Transverse colon (tissue), 4 donors: ENCODE measurements around the gene ZFP64. TPM values are rescaled to one million over a fixed set of nuclear protein-coding genes. Genes with fewer than 3 reads are reported as not detected.

Experiments
- DNase-seq: peaks from one replicate; pipeline ENCODE4 v3.0.0-alpha.2; 2019
- H3K27ac ChIP-seq, 4 donors: fragments of 200-600 bp; sonication (generic); 2 replicates each; pipeline ENCODE4 v1.5.1; 2016 to 2018; ENCODE audit warnings: inconsistent platforms in 4 of 4
- H3K27me3 ChIP-seq: fragments of 200-600 bp; sonication (generic); 2 replicates; pipeline ENCODE4 v1.5.1; 2017; ENCODE audit warnings: inconsistent platforms
- H3K36me3 ChIP-seq, 4 donors: fragments of 200-600 bp; sonication (generic); 2 replicates each; pipeline ENCODE4 v1.5.1; 2017 to 2019; ENCODE audit warnings: inconsistent platforms in 4 of 4
- H3K4me1 ChIP-seq, 4 donors: fragments of 200-600 bp; sonication (generic); 2 replicates each; pipeline ENCODE4 v1.5.1; 2017 to 2020; ENCODE audit warnings: inconsistent platforms in 4 of 4
- H3K4me3 ChIP-seq, 4 donors: fragments of 200-600 bp; sonication (generic); 1 replicate in 1 of 4; 2 replicates in 3 of 4; pipeline versions ENCODE4 v1.5.1 to v1.6.1; 2017 to 2019; ENCODE audit warnings: inconsistent platforms in 4 of 4
- H3K9me3 ChIP-seq, 2 donors: fragments of 200-600 bp; sonication (generic); 2 replicates each; pipeline ENCODE4 v1.5.1; 2017 to 2019; ENCODE audit warnings: inconsistent platforms in 2 of 2
- CTCF ChIP-seq, 5 experiments: fragments of 200-600 bp in 3 of 5; fragments of 450-650 bp in 2 of 5; sonication (generic) in 3 of 5; IDR thresholded peaks; 1 replicate in 2 of 5; 2 replicates in 3 of 5; pipeline ENCODE4 v1.5.1; 2016 to 2017; ENCODE audit warnings: antibody characterized with exemption in 5 of 5, inconsistent platforms in 3 of 5, mild to moderate bottlenecking in 2 of 5, moderate library complexity in 1 of 5
- EP300 ChIP-seq: sonication (generic); formaldehyde crosslinking; IDR thresholded peaks from one replicate; pipeline ENCODE4 v1.6.1; 2017; ENCODE audit warnings: antibody characterized with exemption, low read depth
- POLR2A ChIP-seq: fragments of 450-650 bp; IDR thresholded peaks from one replicate; pipeline ENCODE4 v1.6.1; 2016; ENCODE audit warnings: antibody characterized with exemption, mild to moderate bottlenecking, moderate library complexity
- POLR2AphosphoS5 ChIP-seq, 3 donors: sonication (generic); formaldehyde crosslinking; IDR thresholded peaks; one replicate each; pipeline ENCODE4 v1.6.1; 2016; ENCODE audit warnings: antibody characterized with exemption in 3 of 3
- WGBS, 2 donors: methylation state at CpG; one replicate each; pipeline ENCODE4 v1.1.5; 2018; ENCODE audit warnings: low coverage in 1 of 2; 5-methylcytosine and 5-hydroxymethylcytosine counted together
- in situ Hi-C, 4 donors: fragments of 200-750 bp; cut with MboI; loops; one replicate each; pipeline versions ENCODE4 v1.15.0 to v1.15.1; 2017; ENCODE audit warnings: low sequenced_read_pairs in 3 of 4, low pct_ligation_motif_present in 1 of 4, low pct_unique_long_range_greater_than_20kb in 1 of 4
- intact Hi-C: fragments of 100-400 bp; cut with DNase I; formaldehyde crosslinking; loops from one replicate; pipeline ENCODE4 v1.15.1; 2023; ENCODE audit warnings: low total_unique reads
- total RNA-seq, 4 donors: library from RNA; depleted of rRNA; stranded (reverse); fragments of >200 nt; gene quantifications; one replicate each; pipeline ENCODE4 v1.1.0, GENCODE V29; 2016

Gene ZFP64
- total RNA-seq, 4 donors from 2014 or later, result 18.2 to 88.6 (median 22.7) TPM

- WGBS, 2 donors, result 60 to 75% methylated on average over 2 to 4 of the region's 4 CpGs
- in situ Hi-C loops, result no loop called here
- TF ChIP-seq POLR2A, result no peak
- no peak for TF ChIP-seq POLR2AphosphoS5 (IDR thresholded peaks at IDR 0.05)
- TF ChIP-seq EP300, result no peak
- TF ChIP-seq CTCF (IDR thresholded peaks at IDR 0.05), result no peak
- peaks cover 0 to 3% of the 10 kb centered on the region in 2 donors for H3K9me3 ChIP-seq
- H3K27me3 ChIP-seq, result no peaks in the 10 kb centered on the region
- no peak overlapping the region for H3K27ac ChIP-seq
- H3K36me3 ChIP-seq, result no peaks in the 10 kb centered on the region
- H3K4me1 ChIP-seq, result no peaks in the 10 kb centered on the region
- no peak for DNase-seq
- intact Hi-C loops, result no loop called here
- no peak overlapping the region for H3K4me3 ChIP-seq
These were observed 17.6 kb upstream of the ZFP64 start for GRCh38 chr20:52209154-52209571.

- no peaks in the 10 kb centered on the region for H3K36me3 ChIP-seq
These were observed 15.6 kb upstream of the ZFP64 start for GRCh38 chr20:52207020-52207810.

GRCh38 chr20:52204136-52204535 lies 12.6 kb upstream of the ZFP64 start:
- Histone ChIP-seq H3K27ac (no peak overlapping the region), H3K36me3 (no peaks in the 10 kb centered on the region), H3K9me3 (no peaks in the 10 kb centered on the region), H3K4me1 (no peaks in the 10 kb centered on the region), H3K4me3 (no peak overlapping the region), H3K27me3 (no peaks in the 10 kb centered on the region)
- intact Hi-C loops (no loop called here), in situ Hi-C loops (no loop called here)
- WGBS, 2 donors, result 93 to 100% methylated on average over 3 to 5 of the region's 5 CpGs
- no peak for TF ChIP-seq POLR2AphosphoS5 (IDR thresholded peaks at IDR 0.05)
- no peak for TF ChIP-seq POLR2A
- no peak for TF ChIP-seq CTCF (IDR thresholded peaks at IDR 0.05)
- TF ChIP-seq EP300, result no peak
- DNase-seq, result no peak

More at GRCh38 chr20:52207020-52207810, 15.6 kb upstream of the ZFP64 start:
- no peak for TF ChIP-seq EP300
- no peak for TF ChIP-seq POLR2A
- no peak for TF ChIP-seq CTCF (IDR thresholded peaks at IDR 0.05)
- no peak for TF ChIP-seq POLR2AphosphoS5 (IDR thresholded peaks at IDR 0.05)
- no peak for DNase-seq
- intact Hi-C loops, result no loop called here
- no peak overlapping the region for H3K4me3 ChIP-seq
- 88 to 100% methylated on average over 1 to 3 of the region's 3 CpGs for WGBS, 2 donors
- no peaks in the 10 kb centered on the region for H3K4me1 ChIP-seq
- in situ Hi-C loops, result no loop called here
- H3K9me3 ChIP-seq, result no peaks in the 10 kb centered on the region
- no peaks in the 10 kb centered on the region for H3K27me3 ChIP-seq
- H3K27ac ChIP-seq, result no peak overlapping the region

- WGBS, 2 donors, result 93 to 98% methylated on average over 2 of the region's 2 CpGs
- no peaks in the 10 kb centered on the region for H3K9me3 ChIP-seq
- in situ Hi-C loops (no loop called here), intact Hi-C loops (no loop called here)
- H3K4me1 ChIP-seq, result no peaks in the 10 kb centered on the region
- H3K27ac ChIP-seq, result no peak overlapping the region
- H3K36me3 ChIP-seq, result no peaks in the 10 kb centered on the region
- no peak overlapping the region for H3K4me3 ChIP-seq
- no peak for DNase-seq
- TF ChIP-seq POLR2A (no peak), EP300 (no peak), POLR2AphosphoS5 (IDR thresholded peaks at IDR 0.05) (no peak), CTCF (IDR thresholded peaks at IDR 0.05) (no peak)
- H3K27me3 ChIP-seq, result no peaks in the 10 kb centered on the region
These were observed 9.8 kb upstream of the ZFP64 start for GRCh38 chr20:52201395-52201794.
